B cell (primary cell): Measurements from ENCODE around the gene SLC25A18. TPM values are rescaled to one million over a fixed set of nuclear protein-coding genes. Genes with fewer than 3 reads are reported as not detected.

Source experiments
- ATAC-seq: fragments of 200-7000 bp; cut with Tn5 transposase; one replicate; pipeline ENCODE4 v1.10.0; 2021; ENCODE audit warnings: low read depth, mild to moderate bottlenecking, moderate number of reproducible peaks, moderate library complexity
- CTCF ChIA-PET: fragments of 350-600 bp; sonication (Branson Sonifier 250); formaldehyde crosslinking; loops from one replicate; lab custom pipeline; 2021; ENCODE audit warnings: antibody characterized with exemption, inconsistent platforms; lab: Charles Lee
- POLR2A ChIA-PET: fragments of 350-600 bp; sonication (Branson Sonifier 250); formaldehyde crosslinking; loops from one replicate; lab custom pipeline; 2021; ENCODE audit warnings: antibody characterized with exemption; lab: Charles Lee
- DNase-seq: peaks from one replicate; pipeline ENCODE4 v3.0.0; 2013
- H2AFZ ChIP-seq: 2 replicates; pipeline ENCODE4 v1.6.1; 2012; ENCODE audit warnings: mild to moderate bottlenecking, low read depth, low read length; ENCODE audit not compliant: insufficient read depth, poor library complexity, severe bottlenecking
- H3K27ac ChIP-seq, 2 donors: 1 replicate in 1 of 2; 2 replicates in 1 of 2; pipeline ENCODE4 v1.5.1; 2012 to 2013; ENCODE audit warnings: low read length in 2 of 2, mild to moderate bottlenecking in 2 of 2, moderate library complexity in 1 of 2
- H3K27me3 ChIP-seq, 4 experiments: fragments of 200-600 bp in 1 of 4; sonication (generic) in 1 of 4; replicated peaks in 1 of 4; 1 replicate in 2 of 4; 2 replicates in 2 of 4; pipeline versions ENCODE4 v1.6.1 to v1.7.0; 2013 to 2016; ENCODE audit warnings: low read length in 3 of 4, mild to moderate bottlenecking in 2 of 4, mixed read lengths in 1 of 4, moderate library complexity in 1 of 4; ENCODE audit not compliant: insufficient read depth in 4 of 4, control insufficient read depth in 3 of 4; ENCODE audit errors: control extremely low read depth in 1 of 4
- H3K36me3 ChIP-seq, 2 experiments: replicated peaks in 1 of 2; 1 replicate in 1 of 2; 2 replicates in 1 of 2; pipeline versions ENCODE4 v1.6.1 to v1.7.1; 2013; ENCODE audit warnings: low read length in 1 of 2; ENCODE audit not compliant: insufficient read depth in 2 of 2, control insufficient read depth in 1 of 2; ENCODE audit errors: control extremely low read depth in 1 of 2, extremely low read depth in 1 of 2
- H3K4me1 ChIP-seq, 2 donors: fragments of 200-600 bp in 1 of 2; sonication (generic) in 1 of 2; 1 replicate in 1 of 2; 2 replicates in 1 of 2; pipeline versions ENCODE4 v1.5.1 to v1.6.1; 2013 to 2017; ENCODE audit warnings: low read length in 2 of 2; ENCODE audit not compliant: control insufficient read depth in 2 of 2, insufficient read depth in 2 of 2
- H3K4me2 ChIP-seq: replicated peaks from 2 replicates; pipeline ENCODE3; 2012; ENCODE audit warnings: mild to moderate bottlenecking, low read depth, low read length; ENCODE audit not compliant: poor library complexity, severe bottlenecking
- H3K4me3 ChIP-seq, 5 experiments: fragments of 200-600 bp in 1 of 5; sonication (generic) in 1 of 5; 1 replicate in 3 of 5; 2 replicates in 2 of 5; pipeline versions ENCODE4 v1.5.1 to v1.7.0; 2011 to 2016; ENCODE audit warnings: low read length in 4 of 5, mild to moderate bottlenecking in 4 of 5, low read depth in 2 of 5, control low read depth in 1 of 5, moderate library complexity in 1 of 5; ENCODE audit not compliant: insufficient read depth in 1 of 5; ENCODE audit errors: control extremely low read depth in 1 of 5, extremely low read depth in 1 of 5
- H3K79me2 ChIP-seq: fragments of 200-600 bp; sonication (generic); one replicate; pipeline ENCODE4 v1.6.0; 2016; ENCODE audit warnings: low read length; ENCODE audit not compliant: control insufficient read depth, insufficient read depth
- H3K9ac ChIP-seq: fragments of 200-600 bp; sonication (generic); 2 replicates; pipeline ENCODE4 v1.6.1; 2017; ENCODE audit warnings: mild to moderate bottlenecking, low read length, moderate library complexity
- H3K9me3 ChIP-seq, 3 donors: one replicate each; pipeline versions ENCODE4 v1.6.1 to v1.7.1; 2013; ENCODE audit warnings: low read length in 2 of 3; ENCODE audit not compliant: control insufficient read depth in 2 of 3, insufficient read depth in 1 of 3; ENCODE audit errors: control extremely low read depth in 1 of 3
- H4K20me1 ChIP-seq: 2 replicates; pipeline ENCODE4 v1.6.0; 2012; ENCODE audit warnings: mild to moderate bottlenecking, low read length; ENCODE audit not compliant: insufficient read depth, control insufficient read depth, poor library complexity, severe bottlenecking
- H3K27ac Mint-ChIP-seq: one replicate; pipeline ENCODE4 v1.8.0; 2021; ENCODE audit warnings: mixed read lengths
- H3K27me3 Mint-ChIP-seq: one replicate; pipeline ENCODE4 v1.8.0; 2021; ENCODE audit warnings: mixed read lengths
- H3K4me1 Mint-ChIP-seq: one replicate; pipeline ENCODE4 v1.8.0; 2021; ENCODE audit warnings: mixed read lengths
- H3K4me3 Mint-ChIP-seq: one replicate; pipeline ENCODE4 v1.8.0; 2021; ENCODE audit warnings: mixed read lengths
- H3K9me3 Mint-ChIP-seq: one replicate; pipeline ENCODE4 v1.8.0; 2022; ENCODE audit warnings: mixed read lengths; ENCODE audit not compliant: insufficient read depth
- EZH2 ChIP-seq: IDR thresholded peaks from 2 replicates; pipeline ENCODE4 v1.6.1; 2012; ENCODE audit warnings: borderline replicate concordance, low read depth, mild to moderate bottlenecking, moderate library complexity, low read length; ENCODE audit not compliant: insufficient read depth, poor library complexity, severe bottlenecking
- WGBS: methylation state at CpG from one replicate; pipeline ENCODE4 v1.1.5; 2013; ENCODE audit warnings: missing lambda C conversion rate; ENCODE audit not compliant: insufficient coverage; 5-methylcytosine and 5-hydroxymethylcytosine counted together
- intact Hi-C: fragments of 100-400 bp; cut with micrococcal nuclease; formaldehyde crosslinking; loops from one replicate; pipeline ENCODE4 v1.10.0; 2022
- polyA plus RNA-seq: library from polyadenylated mRNA; depleted of rRNA; stranded (reverse); fragments of >200 nt; gene quantifications from 2 replicates; pipeline ENCODE4 v1.2.3, GENCODE V29; 2012
- total RNA-seq, 2 donors: library from RNA; stranded (reverse); fragments of 120-200 nt in 1 of 2; gene quantifications; 1 replicate in 1 of 2; 2 replicates in 1 of 2; pipeline versions ENCODE4 v1.2.3 to v1.2.4, GENCODE V29; 2013 to 2022
- TF ChIP-seq, protein P1 (sequence below): fragments of 200-600 bp; IDR thresholded peaks from one replicate; pipeline ENCODE4 v1.8.0; 2022; ENCODE audit warnings: antibody characterized with exemption, mild to moderate bottlenecking

SLC25A18 gene
- total and polyA plus RNA-seq, 2 donors (not counting 1 experiment from before 2014, with no cell fraction given), result not detected

DNA sequence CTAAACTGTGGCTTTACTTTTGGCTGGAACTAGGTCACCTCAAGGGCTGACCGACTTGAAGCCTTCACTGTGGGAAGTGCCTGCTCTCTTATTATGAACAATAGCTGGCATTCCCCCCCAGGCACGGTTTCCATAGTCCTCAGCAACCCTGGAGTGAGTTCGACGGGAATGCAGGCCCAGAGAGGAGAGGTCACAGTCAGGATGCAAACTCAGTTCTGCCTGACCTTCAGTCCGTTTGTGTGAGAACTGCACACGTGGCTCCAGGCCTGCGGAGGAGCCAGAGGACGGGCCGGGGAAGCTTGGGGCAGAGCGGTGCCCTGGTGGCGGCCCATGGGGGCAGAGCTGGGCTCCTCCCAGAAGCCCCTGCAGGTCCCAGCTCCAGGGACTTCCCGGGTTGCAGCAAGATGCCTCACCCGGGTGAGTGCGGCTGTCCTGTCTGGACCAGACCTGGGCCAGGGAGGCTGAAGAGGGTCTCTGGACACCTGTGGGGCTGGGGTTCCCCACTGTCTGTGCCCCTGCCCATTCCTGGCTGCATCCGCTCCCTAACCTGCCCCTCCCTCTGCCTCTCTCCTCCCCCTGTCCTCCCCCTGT lies 17.2 kb downstream of the SLC25A18 start:
- ATAC-seq (no peak), DNase-seq (no peak)
- intact Hi-C loops, result no loop called here
- H3K79me2 ChIP-seq, result no peaks in the 10 kb centered on the region
- H3K27me3 ChIP-seq, result peaks cover 0 to 5% (median 0%) of the 10 kb centered on the region in 4 experiments
- no peaks in the 10 kb centered on the region for H3K4me1 ChIP-seq
- Mint-ChIP-seq H3K27me3 (peaks cover 3% of the 10 kb centered on the region), H3K4me3 (no peak overlapping the region), H3K4me1 (no peaks in the 10 kb centered on the region), H3K9me3 (no peaks in the 10 kb centered on the region), H3K27ac (no peak overlapping the region)
- H2AFZ ChIP-seq, result no peak overlapping the region
- no peak overlapping the region for H3K9ac ChIP-seq
- H4K20me1 ChIP-seq, result no peaks in the 10 kb centered on the region
- TF ChIP-seq, protein P1, sequence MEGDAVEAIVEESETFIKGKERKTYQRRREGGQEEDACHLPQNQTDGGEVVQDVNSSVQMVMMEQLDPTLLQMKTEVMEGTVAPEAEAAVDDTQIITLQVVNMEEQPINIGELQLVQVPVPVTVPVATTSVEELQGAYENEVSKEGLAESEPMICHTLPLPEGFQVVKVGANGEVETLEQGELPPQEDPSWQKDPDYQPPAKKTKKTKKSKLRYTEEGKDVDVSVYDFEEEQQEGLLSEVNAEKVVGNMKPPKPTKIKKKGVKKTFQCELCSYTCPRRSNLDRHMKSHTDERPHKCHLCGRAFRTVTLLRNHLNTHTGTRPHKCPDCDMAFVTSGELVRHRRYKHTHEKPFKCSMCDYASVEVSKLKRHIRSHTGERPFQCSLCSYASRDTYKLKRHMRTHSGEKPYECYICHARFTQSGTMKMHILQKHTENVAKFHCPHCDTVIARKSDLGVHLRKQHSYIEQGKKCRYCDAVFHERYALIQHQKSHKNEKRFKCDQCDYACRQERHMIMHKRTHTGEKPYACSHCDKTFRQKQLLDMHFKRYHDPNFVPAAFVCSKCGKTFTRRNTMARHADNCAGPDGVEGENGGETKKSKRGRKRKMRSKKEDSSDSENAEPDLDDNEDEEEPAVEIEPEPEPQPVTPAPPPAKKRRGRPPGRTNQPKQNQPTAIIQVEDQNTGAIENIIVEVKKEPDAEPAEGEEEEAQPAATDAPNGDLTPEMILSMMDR, result no peak
- TF ChIP-seq EZH2, result no peak
- H3K27ac ChIP-seq, result no peak overlapping the region
- CTCF ChIA-PET, result no interaction called here
- no peaks in the 10 kb centered on the region for H3K9me3 ChIP-seq
- POLR2A ChIA-PET, result no interaction called here
- 82% methylated on average over 15 of the region's 15 CpGs for WGBS
- no peaks in the 10 kb centered on the region for H3K36me3 ChIP-seq
- H3K4me2 ChIP-seq, result no peak overlapping the region
- H3K4me3 ChIP-seq, result no peak overlapping the region

DNA sequence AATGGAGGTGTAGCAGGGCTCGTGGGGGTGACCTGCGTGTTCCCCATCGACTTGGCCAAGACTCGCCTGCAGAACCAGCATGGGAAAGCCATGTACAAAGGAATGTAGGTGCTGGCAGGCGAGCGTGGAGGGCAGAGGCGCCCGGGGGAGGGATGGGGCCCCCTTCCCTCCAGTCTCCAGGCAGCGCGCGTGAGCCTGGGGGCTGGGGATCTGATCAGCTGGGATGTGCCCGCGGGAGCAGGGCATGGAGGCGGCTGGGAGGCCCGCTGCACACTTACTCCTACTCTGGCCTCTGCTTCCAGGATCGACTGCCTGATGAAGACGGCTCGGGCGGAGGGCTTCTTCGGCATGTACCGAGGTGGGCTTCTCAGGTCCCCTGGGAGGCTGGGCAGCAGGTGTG lies 17.8 kb downstream of the SLC25A18 start:
- ATAC-seq, result no peak

More for the DNA sequence above, 17.8 kb downstream of the SLC25A18 start:
- TF ChIP-seq, protein P1, result no peak
- Mint-ChIP-seq H3K27me3 (peaks cover 3% of the 10 kb centered on the region), H3K4me1 (no peaks in the 10 kb centered on the region), H3K27ac (no peak overlapping the region), H3K9me3 (no peaks in the 10 kb centered on the region), H3K4me3 (no peak overlapping the region)
- CTCF ChIA-PET, result no interaction called here
- no peak overlapping the region for H3K27ac ChIP-seq
- H4K20me1 ChIP-seq, result no peaks in the 10 kb centered on the region
- no peak for DNase-seq
- no peak overlapping the region for H2AFZ ChIP-seq
- intact Hi-C loops, result no loop called here
- H3K9me3 ChIP-seq, result no peaks in the 10 kb centered on the region
- no peaks in the 10 kb centered on the region for H3K4me1 ChIP-seq
- no peaks in the 10 kb centered on the region for H3K79me2 ChIP-seq
- peaks cover 0 to 5% (median 0%) of the 10 kb centered on the region in 4 experiments for H3K27me3 ChIP-seq
- H3K36me3 ChIP-seq, result no peaks in the 10 kb centered on the region
- 81% methylated on average over 20 of the region's 21 CpGs for WGBS
- H3K4me2 ChIP-seq, result no peak overlapping the region
- H3K9ac ChIP-seq, result no peak overlapping the region
- POLR2A ChIA-PET, result no interaction called here
- H3K4me3 ChIP-seq, result no peak overlapping the region
